GM10248 (cell line): Measurements from ENCODE around the gene CCDC85C.

Experiments
- CTCF ChIA-PET: fragments of 300-600 bp; sonication (Branson Sonifier 250); formaldehyde crosslinking; extraction: SDS; loops from one replicate; lab custom pipeline; 2021; ENCODE audit warnings: antibody characterized with exemption; lab: Yijun Ruan, JAX
- POLR2A ChIA-PET: fragments of 350-650 bp; sonication (Branson Sonifier 250); formaldehyde crosslinking; extraction: SDS; loops from one replicate; lab custom pipeline; 2020; ENCODE audit warnings: antibody characterized with exemption; lab: Yijun Ruan, JAX
- DNase-seq: peaks from one replicate; pipeline ENCODE4 v3.0.0; 2012; ENCODE audit errors: extremely low spot score
- CTCF ChIP-seq: IDR thresholded peaks from 2 replicates; pipeline ENCODE4 v1.5.1; 2012; ENCODE audit warnings: mild to moderate bottlenecking, low read depth; ENCODE audit errors: extremely low read depth, missing control alignments, control extremely low read depth

The CCDC85C gene

GRCh38 chr14:99522457-99522891 is 81.5 kb downstream of the CCDC85C start:
- DNase-seq: no peak
- TF ChIP-seq CTCF: no peak
- CTCF ChIA-PET: interaction anchor here (1.6 to 1.7 kb wide), 2 partner anchors 106 kb away, joined by 7 to 8 read pairs; no protein-coding TSS in a partner anchor
- POLR2A ChIA-PET: no interaction called here

- POLR2A ChIA-PET: no interaction called here
- no peak for DNase-seq
- CTCF ChIA-PET: interaction anchor here (1.7 kb wide), 1 partner anchor 106 kb away, joined by 8 read pairs; no protein-coding TSS in a partner anchor
- no peak for TF ChIP-seq CTCF
These were observed 82.0 kb downstream of the CCDC85C start for GRCh38 chr14:99522025-99522401.

GRCh38 chr14:99521176-99522024 is 82.6 kb downstream of the CCDC85C start:
- CTCF ChIA-PET: interaction anchor here (1.7 kb wide), 1 partner anchor 107 kb away, joined by 8 read pairs; no protein-coding TSS in a partner anchor
- POLR2A ChIA-PET: no interaction called here
- no peak for TF ChIP-seq CTCF
- DNase-seq: no peak

GRCh38 chr14:99520571-99521081 is 83.4 kb downstream of the CCDC85C start:
- no peak for DNase-seq
- ChIA-PET CTCF (interaction anchor here (1.7 kb wide), 1 partner anchor 108 kb away, joined by 8 read pairs; no protein-coding TSS in a partner anchor), POLR2A (no interaction called here)
- TF ChIP-seq CTCF: no peak

GRCh38 chr14:99519931-99520421 is 84.0 kb downstream of the CCDC85C start:
- CTCF ChIA-PET: interaction anchor here (1.3 kb wide), 2 partner anchors 108 to 113 kb away, joined by 6 to 10 read pairs; no protein-coding TSS in a partner anchor
- POLR2A ChIA-PET: no interaction called here
- no peak for TF ChIP-seq CTCF
- no peak for DNase-seq

- TF ChIP-seq CTCF: no peak
- CTCF ChIA-PET: interaction anchor here (1.3 kb wide), 2 partner anchors 109 to 114 kb away, joined by 6 to 10 read pairs; no protein-coding TSS in a partner anchor
- POLR2A ChIA-PET: interaction anchor here (0.7 kb wide), 1 partner anchor 29 kb away, joined by 4 read pairs; no protein-coding TSS in a partner anchor
- DNase-seq: no peak
These were observed 84.6 kb downstream of the CCDC85C start for GRCh38 chr14:99519347-99519881.
